Mucosa of descending colon (tissue), 3 donors: ENCODE results near the gene TMEM258. TPM values are rescaled to one million over a fixed set of nuclear protein-coding genes. Genes with fewer than 3 reads are reported as not detected.

ENCODE experiments used
- ATAC-seq: fragments of 200-7000 bp; cut with Tn5 transposase; one replicate; pipeline ENCODE4 v1.9.1; 2020; ENCODE audit warnings: mild to moderate bottlenecking, moderate library complexity
- DNase-seq, 3 donors: peaks; one replicate each; pipeline ENCODE4 v3.0.0-alpha.2; 2020
- H3K36me3 ChIP-seq: fragments of 200-600 bp; one replicate; pipeline ENCODE4 v1.8.0; 2021; ENCODE audit warnings: low read depth, mild to moderate bottlenecking
- H3K4me1 ChIP-seq: fragments of 200-600 bp; one replicate; pipeline ENCODE4 v1.8.0; 2021; ENCODE audit warnings: low read depth, mild to moderate bottlenecking
- H3K4me3 ChIP-seq: fragments of 200-600 bp; one replicate; pipeline ENCODE4 v1.8.0; 2021; ENCODE audit warnings: mild to moderate bottlenecking
- H3K9me3 ChIP-seq: fragments of 200-600 bp; one replicate; pipeline ENCODE4 v1.8.0; 2021; ENCODE audit warnings: mild to moderate bottlenecking
- CTCF ChIP-seq: fragments of 200-600 bp; IDR thresholded peaks from one replicate; pipeline ENCODE4 v1.8.0; 2022; ENCODE audit warnings: antibody characterized with exemption, mild to moderate bottlenecking
- intact Hi-C, 2 donors: fragments of 100-400 bp; cut with DNase I in 1 of 2; cut with micrococcal nuclease in 1 of 2; formaldehyde crosslinking; loops; one replicate each; pipeline versions ENCODE4 v1.11.0 to v1.11.1; 2022; cut with DNase I, micrococcal nuclease
- total RNA-seq, 3 donors: library from RNA; stranded (reverse); fragmentation: NEBNext Ultra II Directional in 2 of 3; extraction: Animal tissue kit (Norgen Biotek cat#: 25700) in 2 of 3; gene quantifications; one replicate each; pipeline versions ENCODE4 v1.2.1 to v1.2.4, GENCODE V29; 2021 to 2023
- donor health status: DM: no; HTN: no; CAD: no; lungs with moderate emphysema.
- donor health status: DM: no; HTN: no; CAD: no.
- donor health status: DM: no; HTN: yes; CAD: no.

Gene TMEM258
- total RNA-seq, 3 donors from 2014 or later, result 56.1 to 107 (median 74.6) TPM

GRCh38 chr11:61814247-61814957, 22.0 kb upstream of the TMEM258 start:
- DNase-seq, result peak in 2 of 3 donors; percentile 49 to 58
- Histone ChIP-seq H3K4me3 (no peak overlapping the region), H3K36me3 (no peaks in the 10 kb centered on the region), H3K4me1 (peaks cover 17% of the 10 kb centered on the region), H3K9me3 (no peaks in the 10 kb centered on the region)
- peak; percentile 43 for ATAC-seq
- no peak for TF ChIP-seq CTCF
- intact Hi-C loops, result no loop called here

GRCh38 chr11:61812736-61813411, 20.5 kb upstream of the TMEM258 start:
- Histone ChIP-seq H3K4me3 (no peak overlapping the region), H3K9me3 (no peaks in the 10 kb centered on the region), H3K4me1 (peaks cover 17% of the 10 kb centered on the region), H3K36me3 (no peaks in the 10 kb centered on the region)
- intact Hi-C loops, result no loop called here
- no peak for DNase-seq
- no peak for TF ChIP-seq CTCF
- ATAC-seq, result no peak

- peaks cover 14% of the 10 kb centered on the region for H3K4me1 ChIP-seq
- intact Hi-C loops, result no loop called here
- H3K9me3 ChIP-seq, result no peaks in the 10 kb centered on the region
- H3K36me3 ChIP-seq, result no peaks in the 10 kb centered on the region
- H3K4me3 ChIP-seq, result no peak overlapping the region
- no peak for DNase-seq
- ATAC-seq, result no peak
- no peak for TF ChIP-seq CTCF
Measured at GRCh38 chr11:61811831-61812230, 19.4 kb upstream of the TMEM258 start.

GRCh38 chr11:61810671-61811175, 18.3 kb upstream of the TMEM258 start:
- H3K36me3 ChIP-seq, result no peaks in the 10 kb centered on the region
- ATAC-seq, result no peak
- H3K4me1 ChIP-seq, result peaks cover 4% of the 10 kb centered on the region
- DNase-seq, result no peak
- no peaks in the 10 kb centered on the region for H3K9me3 ChIP-seq
- no peak for TF ChIP-seq CTCF
- no peak overlapping the region for H3K4me3 ChIP-seq
- intact Hi-C loops, result no loop called here

- no peak for DNase-seq
- no peaks in the 10 kb centered on the region for H3K36me3 ChIP-seq
- no peak overlapping the region for H3K4me3 ChIP-seq
- no peaks in the 10 kb centered on the region for H3K4me1 ChIP-seq
- H3K9me3 ChIP-seq, result no peaks in the 10 kb centered on the region
- ATAC-seq, result no peak
- TF ChIP-seq CTCF, result no peak
- intact Hi-C loops, result loop anchor here in 1 of 2 donors (10.0 kb wide), 1 partner anchor 138 kb away; no protein-coding TSS in a partner anchor
Measured at GRCh38 chr11:61806785-61807184, 14.4 kb upstream of the TMEM258 start.
